ENCODE measurements around the gene PLK4. TPM values are rescaled to one million over a fixed set of nuclear protein-coding genes. Genes with fewer than 3 reads are reported as not detected.
"Not testable (repeated sequence)": the region's sequence is repeated elsewhere in the genome, so short reads cannot be mapped to it uniquely, and the experiment has no call there.

PLK4 gene
- total RNA-seq, 1 donor from 2014 or later, result 83.9 TPM

- no peaks in the 10 kb centered on the region for H3K4me1 Mint-ChIP-seq
- peaks cover 69% of the 10 kb centered on the region for H3K36me3 ChIP-seq
- H3K4me2 ChIP-seq, result no peak overlapping the region
- H3K27ac Mint-ChIP-seq, result no peak overlapping the region
- TF ChIP-seq EZH2phosphoT487 (IDR thresholded peaks at IDR 0.05) (no peak), EZH2 (IDR thresholded peaks at IDR 0.05) (no peak), CTCF (IDR thresholded peaks at IDR 0.05) (no peak)
- no peaks in the 10 kb centered on the region for H3K79me2 ChIP-seq (ENCODE audit: low read depth)
- H3K4me3 Mint-ChIP-seq, result no peak overlapping the region
- H3K4me1 ChIP-seq, result no peaks in the 10 kb centered on the region
- H3F3A ChIP-seq (ENCODE audit: low read depth), result peaks cover 7% of the 10 kb centered on the region
- H3K9me3 ChIP-seq (ENCODE audit: low read depth), result no peaks in the 10 kb centered on the region
- no peak overlapping the region for H2AFZ ChIP-seq (replicated peaks)
- no peaks in the 10 kb centered on the region for H4K20me1 ChIP-seq (ENCODE audit: low read depth)
- no peaks in the 10 kb centered on the region for H3K27me3 ChIP-seq
- H3K27me3 Mint-ChIP-seq (ENCODE audit: insufficient read depth, low read depth), result no peaks in the 10 kb centered on the region
- H3K4me3 ChIP-seq, result no peak overlapping the region
- H3K27ac ChIP-seq, result no peak overlapping the region
- peaks cover 32% of the 10 kb centered on the region for H3K36me3 Mint-ChIP-seq
- no peak overlapping the region for H3K9ac ChIP-seq
- DNase-seq (ENCODE audit: low spot score), result no peak
- H3K9me3 Mint-ChIP-seq, result peaks cover 6% of the 10 kb centered on the region
Observed at GRCh38 chr4:127896528-127896927, 15.8 kb downstream of the PLK4 start.

- not testable (repeated sequence) for H3F3A ChIP-seq (ENCODE audit: low read depth); H3K4me1 Mint-ChIP-seq; H3K27ac Mint-ChIP-seq; DNase-seq (ENCODE audit: low spot score); H3K27me3 ChIP-seq; H3K9me3 ChIP-seq (ENCODE audit: low read depth); H3K79me2 ChIP-seq (ENCODE audit: low read depth); H3K27me3 Mint-ChIP-seq (ENCODE audit: insufficient read depth, low read depth); H4K20me1 ChIP-seq (ENCODE audit: low read depth); H3K4me2 ChIP-seq; H3K4me3 Mint-ChIP-seq; H3K27ac ChIP-seq; H3K9ac ChIP-seq; H3K4me3 ChIP-seq; H2AFZ ChIP-seq (replicated peaks); H3K4me1 ChIP-seq
- H3K36me3 ChIP-seq, result peaks cover 42% of the 10 kb centered on the region
- peaks cover 24% of the 10 kb centered on the region for H3K36me3 Mint-ChIP-seq
- peaks cover 11% of the 10 kb centered on the region for H3K9me3 Mint-ChIP-seq
Observed at GRCh38 chr4:127899682-127900081, 19.0 kb downstream of the PLK4 start.

- no peaks in the 10 kb centered on the region for H3K27me3 ChIP-seq
- no peaks in the 10 kb centered on the region for H3K4me1 ChIP-seq
- TF ChIP-seq EZH2 (IDR thresholded peaks at IDR 0.05) (no peak), CTCF (IDR thresholded peaks at IDR 0.05) (no peak), EZH2phosphoT487 (IDR thresholded peaks at IDR 0.05) (no peak)
- no peaks in the 10 kb centered on the region for H3K4me1 Mint-ChIP-seq
- no peak overlapping the region for H3K4me3 ChIP-seq
- no peaks in the 10 kb centered on the region for H4K20me1 ChIP-seq (ENCODE audit: low read depth)
- H3K79me2 ChIP-seq (ENCODE audit: low read depth), result no peaks in the 10 kb centered on the region
- no peak overlapping the region for H3K4me3 Mint-ChIP-seq
- H3K36me3 Mint-ChIP-seq, result peaks cover 10% of the 10 kb centered on the region
- no peak overlapping the region for H3K4me2 ChIP-seq
- no peak overlapping the region for H3K9ac ChIP-seq
- no peak overlapping the region for H2AFZ ChIP-seq (replicated peaks)
- no peak overlapping the region for H3K27ac Mint-ChIP-seq
- H3K27ac ChIP-seq, result no peak overlapping the region
- H3K27me3 Mint-ChIP-seq (ENCODE audit: insufficient read depth, low read depth), result no peaks in the 10 kb centered on the region
- H3K36me3 ChIP-seq, result no peaks in the 10 kb centered on the region
- peaks cover 9% of the 10 kb centered on the region for H3K9me3 Mint-ChIP-seq
- DNase-seq (ENCODE audit: low spot score), result no peak
- H3K9me3 ChIP-seq (ENCODE audit: low read depth), result no peaks in the 10 kb centered on the region
- H3F3A ChIP-seq (ENCODE audit: low read depth), result no peaks in the 10 kb centered on the region
Observed at GRCh38 chr4:127905029-127905428, 24.3 kb downstream of the PLK4 start.

GRCh38 chr4:127916512-127916911 lies 35.8 kb downstream of the PLK4 start:
- Histone ChIP-seq H3K36me3 (peaks cover 9% of the 10 kb centered on the region), H4K20me1 (ENCODE audit: low read depth) (no peaks in the 10 kb centered on the region), H3K79me2 (ENCODE audit: low read depth) (no peaks in the 10 kb centered on the region), H3K4me2 (no peak overlapping the region), H3K9ac (no peak overlapping the region), H3K4me3 (no peak overlapping the region), H3F3A (ENCODE audit: low read depth) (no peaks in the 10 kb centered on the region), H3K27me3 (no peaks in the 10 kb centered on the region), H2AFZ (replicated peaks) (no peak overlapping the region), H3K4me1 (no peaks in the 10 kb centered on the region), H3K9me3 (ENCODE audit: low read depth) (no peaks in the 10 kb centered on the region), H3K27ac (no peak overlapping the region)
- H3K27me3 Mint-ChIP-seq (ENCODE audit: insufficient read depth, low read depth), result no peaks in the 10 kb centered on the region
- H3K27ac Mint-ChIP-seq, result no peak overlapping the region
- H3K4me1 Mint-ChIP-seq, result no peaks in the 10 kb centered on the region
- no peak overlapping the region for H3K4me3 Mint-ChIP-seq
- H3K9me3 Mint-ChIP-seq, result no peaks in the 10 kb centered on the region
- peaks cover 13% of the 10 kb centered on the region for H3K36me3 Mint-ChIP-seq
- DNase-seq (ENCODE audit: low spot score), result no peak
- TF ChIP-seq CTCF (IDR thresholded peaks at IDR 0.05), result no peak
- no peak for TF ChIP-seq EZH2 (IDR thresholded peaks at IDR 0.05)
- TF ChIP-seq EZH2phosphoT487 (IDR thresholded peaks at IDR 0.05), result no peak

Measured in neural progenitor cell (in vitro differentiated cells).